ENCODE measurements around the gene PAXX. TPM values are rescaled to one million over a fixed set of nuclear protein-coding genes. Genes with fewer than 3 reads are reported as not detected.
A peak's percentile ranks its signal among the peaks of the same experiment; 100 is the strongest.

PAXX gene
- total RNA-seq, 1 experiment from 2014 or later, result 89.0 TPM

DNA sequence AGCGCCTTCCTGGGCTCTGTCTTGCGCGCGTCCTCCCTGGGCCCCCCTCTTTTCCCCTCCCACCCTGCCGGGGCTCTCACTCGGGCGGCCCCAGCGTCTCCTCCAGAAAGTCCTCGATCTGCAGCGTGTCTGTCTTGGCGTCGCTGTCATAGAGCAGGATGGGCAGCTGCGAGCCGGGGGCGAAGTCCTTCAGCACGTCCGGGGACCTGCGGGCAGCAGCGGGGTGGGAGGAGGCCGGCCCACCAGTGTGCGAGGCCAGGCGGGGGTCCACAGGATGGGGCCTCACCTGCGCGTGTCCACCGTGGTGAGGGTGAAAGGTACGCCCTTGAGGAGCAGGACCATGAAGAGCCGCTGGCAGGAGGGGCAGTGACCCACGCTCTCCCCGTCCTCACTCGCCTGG, 3.1 kb downstream of the PAXX start:
- H3K27me3 ChIP-seq (ENCODE audit: insufficient read depth, low read length), result no peaks in the 10 kb centered on the region
- ChIA-PET CTCF (interaction anchor here (1.0 to 1.5 kb wide), 4 partner anchors 34 to 241 kb away, joined by 3 to 11 read pairs (median 4); no protein-coding TSS in a partner anchor), POLR2A (no interaction called here), RAD21 (ENCODE audit: low non-redundant PET in 1 of 2, low total read pairs in 2 of 2, uncharacterized antibody in 2 of 2, unreplicated experiment in 2 of 2) (no interaction called here)
- no TSS peak for BruUV-seq (replicated peaks)
- peaks cover 20% of the 10 kb centered on the region for H3K79me2 ChIP-seq (ENCODE audit: insufficient read depth, low read length)
- no peaks in the 10 kb centered on the region; a peak in 1 of 4 replicates for H3K9me3 ChIP-seq (ENCODE audit: control insufficient read depth in 1 of 2, insufficient read depth in 1 of 2, low read depth in 1 of 2, low read length in 2 of 2)
- intact Hi-C loops (cut with micrococcal nuclease), result no loop called here
- no peak overlapping the region for H3K4me3 ChIP-seq (replicated peaks in 1 of 2; ENCODE audit: low read depth in 1 of 2, low read length in 2 of 2)
- DNase-seq (ENCODE audit: low read depth, low spot score) (no peak), ATAC-seq (no peak)
- H2AFZ ChIP-seq (ENCODE audit: low read depth, low read length, poor library complexity, severe bottlenecking), result no peak overlapping the region
- no peak overlapping the region for H3K9ac ChIP-seq (ENCODE audit: low read length)
- H4K20me1 ChIP-seq (ENCODE audit: insufficient read depth), result no peaks in the 10 kb centered on the region
- peaks cover 54 to 75% of the 10 kb centered on the region in 2 experiments for H3K4me1 ChIP-seq (ENCODE audit: control insufficient read depth in 1 of 2, insufficient read depth in 2 of 2, low read length in 2 of 2)
- H3K4me2 ChIP-seq (ENCODE audit: low read length), result peak overlapping the region; percentile 88
- peaks cover 0 to 12% of the 10 kb centered on the region in 2 experiments; a peak in 2 of 4 replicates for H3K36me3 ChIP-seq (ENCODE audit: control insufficient read depth in 1 of 2, insufficient read depth in 2 of 2, low read length in 2 of 2)
- no peaks in the 10 kb centered on the region for H3K9me2 ChIP-seq (ENCODE audit: insufficient read depth)
- H3K27ac ChIP-seq (ENCODE audit: low read depth, low read length), result peak overlapping the region; percentile 95
- TF ChIP-seq EZH2 (IDR thresholded peaks at IDR 0.05) (no peak), ZFX (IDR thresholded peaks at IDR 0.05) (no peak), SIN3A (IDR thresholded peaks at IDR 0.05; ENCODE audit: low read depth) (no peak), POLR2AphosphoS5 (IDR thresholded peaks at IDR 0.05; ENCODE audit: low read depth, low read length) (no peak)

DNA sequence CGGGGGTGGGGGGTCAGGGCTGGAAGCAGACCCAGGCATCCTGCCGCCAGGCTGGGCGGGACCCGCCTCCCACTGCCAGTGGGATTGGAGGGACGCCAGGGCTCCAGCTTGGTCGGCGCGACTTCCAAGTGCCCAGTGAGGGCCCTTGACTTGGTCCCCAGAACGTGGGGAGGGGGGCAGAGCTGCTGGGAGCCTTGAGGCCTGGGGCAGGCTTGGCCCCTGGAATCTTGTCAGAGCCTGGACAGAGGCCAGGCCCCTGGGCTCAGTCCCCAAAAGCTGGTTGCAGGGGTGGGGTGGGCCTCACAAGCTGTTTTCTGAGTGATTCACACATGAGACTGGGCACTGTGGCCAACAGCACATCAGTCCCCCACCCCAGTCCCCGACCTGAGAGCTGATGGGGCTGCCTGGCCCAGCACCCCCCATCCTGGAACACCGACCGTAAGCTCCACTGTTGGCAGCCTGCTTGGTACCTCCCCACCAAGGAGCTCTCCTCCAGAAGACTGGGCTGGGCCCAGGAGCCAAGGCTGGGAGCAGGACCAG, 3.6 kb downstream of the PAXX start:
- Histone ChIP-seq H3K4me2 (ENCODE audit: low read length) (peak overlapping the region; percentile 88), H2AFZ (ENCODE audit: low read depth, low read length, poor library complexity, severe bottlenecking) (no peak overlapping the region), H3K9ac (ENCODE audit: low read length) (peak overlapping the region; percentile 57), H3K4me3 (replicated peaks in 1 of 2; ENCODE audit: low read depth in 1 of 2, low read length in 2 of 2) (peak overlapping the region; percentile 40 to 56), H3K27ac (ENCODE audit: low read depth, low read length) (peak overlapping the region; percentile 95), H3K9me2 (ENCODE audit: insufficient read depth) (no peaks in the 10 kb centered on the region), H3K27me3 (ENCODE audit: insufficient read depth, low read length) (no peaks in the 10 kb centered on the region), H3K4me1 (ENCODE audit: control insufficient read depth in 1 of 2, insufficient read depth in 2 of 2, low read length in 2 of 2) (peaks cover 54 to 80% of the 10 kb centered on the region in 2 experiments), H3K36me3 (ENCODE audit: control insufficient read depth in 1 of 2, insufficient read depth in 2 of 2, low read length in 2 of 2) (peaks cover 0 to 12% of the 10 kb centered on the region in 2 experiments; a peak in 2 of 4 replicates), H3K79me2 (ENCODE audit: insufficient read depth, low read length) (peaks cover 20% of the 10 kb centered on the region), H4K20me1 (ENCODE audit: insufficient read depth) (no peaks in the 10 kb centered on the region), H3K9me3 (ENCODE audit: control insufficient read depth in 1 of 2, insufficient read depth in 1 of 2, low read depth in 1 of 2, low read length in 2 of 2) (no peaks in the 10 kb centered on the region; a peak in 1 of 4 replicates)
- TF ChIP-seq, protein P1, sequence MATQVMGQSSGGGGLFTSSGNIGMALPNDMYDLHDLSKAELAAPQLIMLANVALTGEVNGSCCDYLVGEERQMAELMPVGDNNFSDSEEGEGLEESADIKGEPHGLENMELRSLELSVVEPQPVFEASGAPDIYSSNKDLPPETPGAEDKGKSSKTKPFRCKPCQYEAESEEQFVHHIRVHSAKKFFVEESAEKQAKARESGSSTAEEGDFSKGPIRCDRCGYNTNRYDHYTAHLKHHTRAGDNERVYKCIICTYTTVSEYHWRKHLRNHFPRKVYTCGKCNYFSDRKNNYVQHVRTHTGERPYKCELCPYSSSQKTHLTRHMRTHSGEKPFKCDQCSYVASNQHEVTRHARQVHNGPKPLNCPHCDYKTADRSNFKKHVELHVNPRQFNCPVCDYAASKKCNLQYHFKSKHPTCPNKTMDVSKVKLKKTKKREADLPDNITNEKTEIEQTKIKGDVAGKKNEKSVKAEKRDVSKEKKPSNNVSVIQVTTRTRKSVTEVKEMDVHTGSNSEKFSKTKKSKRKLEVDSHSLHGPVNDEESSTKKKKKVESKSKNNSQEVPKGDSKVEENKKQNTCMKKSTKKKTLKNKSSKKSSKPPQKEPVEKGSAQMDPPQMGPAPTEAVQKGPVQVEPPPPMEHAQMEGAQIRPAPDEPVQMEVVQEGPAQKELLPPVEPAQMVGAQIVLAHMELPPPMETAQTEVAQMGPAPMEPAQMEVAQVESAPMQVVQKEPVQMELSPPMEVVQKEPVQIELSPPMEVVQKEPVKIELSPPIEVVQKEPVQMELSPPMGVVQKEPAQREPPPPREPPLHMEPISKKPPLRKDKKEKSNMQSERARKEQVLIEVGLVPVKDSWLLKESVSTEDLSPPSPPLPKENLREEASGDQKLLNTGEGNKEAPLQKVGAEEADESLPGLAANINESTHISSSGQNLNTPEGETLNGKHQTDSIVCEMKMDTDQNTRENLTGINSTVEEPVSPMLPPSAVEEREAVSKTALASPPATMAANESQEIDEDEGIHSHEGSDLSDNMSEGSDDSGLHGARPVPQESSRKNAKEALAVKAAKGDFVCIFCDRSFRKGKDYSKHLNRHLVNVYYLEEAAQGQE (IDR thresholded peaks at IDR 0.05; ENCODE audit: low read depth), result no peak
- no peak for TF ChIP-seq EZH2 (IDR thresholded peaks at IDR 0.05)
- TF ChIP-seq POLR2AphosphoS5 (IDR thresholded peaks at IDR 0.05; ENCODE audit: low read depth, low read length), result no peak
- no peak for TF ChIP-seq SRF (IDR thresholded peaks at IDR 0.05; ENCODE audit: low read depth)
- TF ChIP-seq, protein P2, sequence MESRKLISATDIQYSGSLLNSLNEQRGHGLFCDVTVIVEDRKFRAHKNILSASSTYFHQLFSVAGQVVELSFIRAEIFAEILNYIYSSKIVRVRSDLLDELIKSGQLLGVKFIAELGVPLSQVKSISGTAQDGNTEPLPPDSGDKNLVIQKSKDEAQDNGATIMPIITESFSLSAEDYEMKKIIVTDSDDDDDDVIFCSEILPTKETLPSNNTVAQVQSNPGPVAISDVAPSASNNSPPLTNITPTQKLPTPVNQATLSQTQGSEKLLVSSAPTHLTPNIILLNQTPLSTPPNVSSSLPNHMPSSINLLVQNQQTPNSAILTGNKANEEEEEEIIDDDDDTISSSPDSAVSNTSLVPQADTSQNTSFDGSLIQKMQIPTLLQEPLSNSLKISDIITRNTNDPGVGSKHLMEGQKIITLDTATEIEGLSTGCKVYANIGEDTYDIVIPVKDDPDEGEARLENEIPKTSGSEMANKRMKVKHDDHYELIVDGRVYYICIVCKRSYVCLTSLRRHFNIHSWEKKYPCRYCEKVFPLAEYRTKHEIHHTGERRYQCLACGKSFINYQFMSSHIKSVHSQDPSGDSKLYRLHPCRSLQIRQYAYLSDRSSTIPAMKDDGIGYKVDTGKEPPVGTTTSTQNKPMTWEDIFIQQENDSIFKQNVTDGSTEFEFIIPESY (IDR thresholded peaks at IDR 0.05; ENCODE audit: extremely low read depth, insufficient replicate concordance, low read length), result no peak
- TF ChIP-seq SP1 (IDR thresholded peaks at IDR 0.05; ENCODE audit: low read depth), result no peak
- TF ChIP-seq CEBPB (IDR thresholded peaks at IDR 0.05; ENCODE audit: low read depth), result no peak
- no peak for TF ChIP-seq RAD21 (IDR thresholded peaks at IDR 0.05; ENCODE audit: low read depth)
- no peak for TF ChIP-seq EZH2phosphoT487 (IDR thresholded peaks at IDR 0.05; ENCODE audit: borderline replicate concordance)
- ChIA-PET RAD21 (ENCODE audit: low non-redundant PET in 1 of 2, low total read pairs in 2 of 2, uncharacterized antibody in 2 of 2, unreplicated experiment in 2 of 2) (interaction anchor here in 1 of 2 experiments (0.6 to 1.1 kb wide), 2 partner anchors 48 to 596 kb away, joined by 3 read pairs; no protein-coding TSS in a partner anchor), CTCF (interaction anchor here (1.0 to 1.5 kb wide), 4 partner anchors 34 to 241 kb away, joined by 3 to 11 read pairs (median 4); no protein-coding TSS in a partner anchor), POLR2A (no interaction called here)
- BruUV-seq (replicated peaks), result no TSS peak
- DNase-seq (ENCODE audit: low read depth, low spot score), result no peak
- ATAC-seq, result peak; percentile 4
- intact Hi-C loops (cut with micrococcal nuclease), result no loop called here

All from HCT116 (cell line).